Pancreas (tissue), 10 donors: Measurements from ENCODE around the gene VPS37D. TPM values are rescaled to one million over a fixed set of nuclear protein-coding genes. Genes with fewer than 3 reads are reported as not detected.
A peak's percentile ranks its signal among the peaks of the same experiment; 100 is the strongest.

ENCODE experiments used
- ATAC-seq, 4 donors: fragments of 200-7000 bp; cut with Tn5 transposase; one replicate each; pipeline versions ENCODE4 v1.8.0 to v1.9.1; 2020; ENCODE audit warnings: mild to moderate bottlenecking in 4 of 4, moderate library complexity in 4 of 4
- DNase-seq, 6 donors: peaks; one replicate each; pipeline ENCODE4 v3.0.0-alpha.2; 2020
- FAIRE-seq: peaks from 2 replicates; lab custom pipeline; 2012; peaks lifted over from hg19 to GRCh38; lab: Jason Lieb, UNC
- H3K27ac ChIP-seq, 4 donors: fragments of 200-600 bp; sonication (generic); 1 replicate in 3 of 4; 2 replicates in 1 of 4; pipeline versions ENCODE4 v1.5.0 to v1.8.0; 2020
- H3K27me3 ChIP-seq, 4 donors: fragments of 200-600 bp; one replicate each; pipeline ENCODE4 v1.8.0; 2021
- H3K36me3 ChIP-seq, 3 donors: fragments of 200-600 bp; sonication (generic) in 1 of 3; one replicate each; pipeline versions ENCODE4 v1.5.0 to v1.8.0; 2020 to 2021
- H3K4me1 ChIP-seq, 3 donors: fragments of 200-600 bp; one replicate each; pipeline ENCODE4 v1.8.0; 2021
- H3K4me3 ChIP-seq, 4 donors: fragments of 200-600 bp; sonication (generic) in 2 of 4; one replicate each; pipeline versions ENCODE4 v1.5.0 to v1.8.0; 2020 to 2021
- H3K9me3 ChIP-seq, 4 donors: fragments of 200-600 bp; one replicate each; pipeline ENCODE4 v1.8.0; 2021
- CTCF ChIP-seq, 4 donors: fragments of 200-600 bp; sonication (generic) in 3 of 4; IDR thresholded peaks; one replicate each; pipeline versions ENCODE4 v1.5.0 to v1.8.0; 2021; ENCODE audit warnings: antibody characterized with exemption in 4 of 4
- WGBS, 2 donors: extraction: QIAGEN DNeasy Blood & Tissue Kit; methylation state at CpG; one replicate each; pipeline ENCODE4 v1.1.7; 2013; 5-methylcytosine and 5-hydroxymethylcytosine counted together
- intact Hi-C, 3 donors: fragments of 100-400 bp; cut with DNase I; formaldehyde crosslinking; loops; one replicate each; pipeline versions ENCODE4 v1.11.1 to v1.14.2; 2022
- polyA plus RNA-seq, 2 donors: library from polyadenylated mRNA; stranded (reverse); fragments of 200-250 nt; gene quantifications; one replicate each; pipeline ENCODE4 v1.2.3, GENCODE V29; 2013
- total RNA-seq, 6 donors: library from RNA; stranded (reverse); fragmentation: NEBNext Ultra II Directional in 4 of 6; extraction: Animal tissue kit (Norgen Biotek cat#: 25700) in 4 of 6; gene quantifications; one replicate each; pipeline versions ENCODE4 v1.2.1 to v1.2.4, GENCODE V29; 2021 to 2023
- donor health status: healthy with polysubstance abuse.
- donor health status: DM: no; HTN: no; CAD: no; lungs with moderate emphysema.
- donor health status: DM: no; HTN: no; CAD: no.
- donor health status: control.
- donor health status: control.
- donor health status: Bipolar disorder and iron deficiency.
- donor health status: DM: yes; HTN: yes; CAD: no.
- donor health status: DM: no; HTN: no; CAD: no.
- donor health status: DM: no; HTN: no; CAD: no.
- donor health status: DM: yes; HTN: yes; CAD: no.

The VPS37D gene
- total and polyA plus RNA-seq, 8 donors = 2.6 to 8.2 (median 3.2) TPM

GRCh38 chr7:73696372-73696771, 28.7 kb downstream of the VPS37D start:
- 88 to 91% methylated on average over 4 of the region's 4 CpGs for WGBS, 2 donors
- DNase-seq (no peak), ATAC-seq (no peak), FAIRE-seq (no peak)
- H3K4me1 ChIP-seq = no peaks in the 10 kb centered on the region
- H3K27ac ChIP-seq = no peak overlapping the region
- H3K4me3 ChIP-seq = no peak overlapping the region
- H3K27me3 ChIP-seq = no peaks in the 10 kb centered on the region
- intact Hi-C loops = no loop called here
- peaks cover 3 to 68% (median 9%) of the 10 kb centered on the region in 3 donors for H3K36me3 ChIP-seq
- TF ChIP-seq CTCF (IDR thresholded peaks at IDR 0.05) = no peak
- H3K9me3 ChIP-seq = no peaks in the 10 kb centered on the region

GRCh38 chr7:73698410-73698809, 30.8 kb downstream of the VPS37D start:
- H3K36me3 ChIP-seq = peaks cover 3 to 49% (median 9%) of the 10 kb centered on the region in 3 donors
- no peak for ATAC-seq
- no peak overlapping the region for H3K27ac ChIP-seq
- WGBS, 2 donors = 85 to 89% methylated on average over 7 of the region's 7 CpGs
- H3K9me3 ChIP-seq = no peaks in the 10 kb centered on the region
- H3K27me3 ChIP-seq = no peaks in the 10 kb centered on the region
- no peaks in the 10 kb centered on the region for H3K4me1 ChIP-seq
- FAIRE-seq = no peak
- H3K4me3 ChIP-seq = no peak overlapping the region
- DNase-seq = no peak
- intact Hi-C loops = no loop called here
- no peak for TF ChIP-seq CTCF (IDR thresholded peaks at IDR 0.05)

GRCh38 chr7:73699370-73700068, 31.9 kb downstream of the VPS37D start:
- Histone ChIP-seq H3K27ac (no peak overlapping the region), H3K4me3 (no peak overlapping the region), H3K9me3 (no peaks in the 10 kb centered on the region), H3K36me3 (peaks cover 0 to 38% (median 1%) of the 10 kb centered on the region in 3 donors), H3K4me1 (no peaks in the 10 kb centered on the region), H3K27me3 (no peaks in the 10 kb centered on the region)
- intact Hi-C loops = no loop called here
- FAIRE-seq (no peak), ATAC-seq (peak in 1 of 4 donors; percentile 19), DNase-seq (peak in 1 of 6 donors; percentile 68)
- TF ChIP-seq CTCF (IDR thresholded peaks at IDR 0.05) = no peak
- WGBS, 2 donors = 68 to 76% methylated on average over 14 to 15 of the region's 15 CpGs

- no peak for FAIRE-seq
- DNase-seq = peak in 1 of 6 donors; percentile 68
- no peak overlapping the region for H3K4me3 ChIP-seq
- peak in 2 of 4 donors; percentile 12 to 13 for ATAC-seq
- intact Hi-C loops = no loop called here
- TF ChIP-seq CTCF (IDR thresholded peaks at IDR 0.05) = no peak
- no peaks in the 10 kb centered on the region for H3K9me3 ChIP-seq
- H3K36me3 ChIP-seq = peaks cover 0 to 33% (median 0%) of the 10 kb centered on the region in 3 donors
- H3K4me1 ChIP-seq = no peaks in the 10 kb centered on the region
- no peaks in the 10 kb centered on the region for H3K27me3 ChIP-seq
- no peak overlapping the region for H3K27ac ChIP-seq
- 87% methylated on average over 14 of the region's 14 CpGs for WGBS, 2 donors
Measured at GRCh38 chr7:73700069-73700423, 32.4 kb downstream of the VPS37D start.

- 88% methylated on average over 14 to 15 of the region's 15 CpGs for WGBS, 2 donors
- ATAC-seq = no peak
- intact Hi-C loops = no loop called here
- H3K9me3 ChIP-seq = no peaks in the 10 kb centered on the region
- no peak for TF ChIP-seq CTCF (IDR thresholded peaks at IDR 0.05)
- peaks cover 0 to 27% (median 0%) of the 10 kb centered on the region in 3 donors for H3K36me3 ChIP-seq
- H3K4me3 ChIP-seq = no peak overlapping the region
- H3K27me3 ChIP-seq = no peaks in the 10 kb centered on the region
- FAIRE-seq = no peak
- peak in 1 of 6 donors; percentile 68 for DNase-seq
- no peak overlapping the region for H3K27ac ChIP-seq
- no peaks in the 10 kb centered on the region for H3K4me1 ChIP-seq
Measured at GRCh38 chr7:73700581-73701134, 33.0 kb downstream of the VPS37D start.
